K562 (cell line): ENCODE measurements around the gene ZNF665. TPM values are rescaled to one million over a fixed set of nuclear protein-coding genes. Genes with fewer than 3 reads are reported as not detected.
A peak's percentile ranks its signal among the peaks of the same experiment; 100 is the strongest.

Experiments used
- ATAC-seq: fragments of 200-7000 bp; cut with Tn5 transposase; 3 replicates; pipeline ENCODE4 v1.9.1; 2020; ENCODE audit warnings: moderate library complexity
- BruUV-seq: library from RNA; stranded (reverse); fragments of 400-500 nt; replicated peaks from 2 replicates; lab custom pipeline; 2021; lab: Mats Ljungman, UMichigan
- CTCF ChIA-PET: fragments of 300-600 bp; formaldehyde crosslinking; extraction: SDS; loops from one replicate; lab custom pipeline; 2021; ENCODE audit warnings: low intra/inter-chr PET ratio; lab: Yijun Ruan, JAX
- POLR2A ChIA-PET: fragments of 300-600, 350-650 bp; sonication (Branson Sonifier 250); formaldehyde crosslinking; extraction: SDS; loops from one replicate; lab custom pipeline; 2021; ENCODE audit warnings: antibody characterized with exemption, inconsistent platforms; lab: Yijun Ruan, JAX
- DNase-seq, 4 experiments: peaks; one replicate each; pipeline versions ENCODE4 v3.0.0 to v3.0.0-alpha.2; 2011 to 2018; ENCODE audit warnings: low spot score in 3 of 4, mixed read lengths in 3 of 4; ENCODE audit errors: extremely low read depth in 1 of 4
- FAIRE-seq: peaks from 2 replicates; lab custom pipeline; 2011; peaks lifted over from hg19 to GRCh38; lab: Jason Lieb, UNC
- H2AFZ ChIP-seq: 2 replicates; pipeline ENCODE4 v1.6.0; 2011; ENCODE audit warnings: low read depth, low read length, control low read depth, inconsistent platforms
- H3K27ac ChIP-seq: fragments of 200-600 bp; 3 replicates; pipeline ENCODE4 v1.8.0; 2011; ENCODE audit warnings: low read depth, mild to moderate bottlenecking, control low read depth, inconsistent platforms, low read length, moderate library complexity, mixed read lengths; ENCODE audit errors: extremely low read depth
- H3K27me3 ChIP-seq, 2 experiments: fragments of 300-600 bp in 1 of 2; 2 replicates in 1 of 2; 3 replicates in 1 of 2; pipeline versions ENCODE4 v1.6.0 to v1.8.0; 2011; ENCODE audit warnings: inconsistent platforms in 2 of 2, low read length in 2 of 2, mild to moderate bottlenecking in 1 of 2, mixed read lengths in 1 of 2, moderate library complexity in 1 of 2; ENCODE audit not compliant: control insufficient read depth in 2 of 2, insufficient read depth in 2 of 2
- H3K36me3 ChIP-seq: fragments of 300-600 bp; 3 replicates; pipeline ENCODE4 v1.8.0; 2011; ENCODE audit warnings: mild to moderate bottlenecking, low read length, inconsistent platforms; ENCODE audit not compliant: control insufficient read depth, insufficient read depth
- H3K4me1 ChIP-seq, 2 experiments: fragments of 200-600 bp in 1 of 2; replicated peaks in 1 of 2; 2 replicates in 1 of 2; 3 replicates in 1 of 2; pipeline versions ENCODE4 v1.5.1 to v1.8.0; 2011; ENCODE audit warnings: inconsistent platforms in 2 of 2, low read length in 2 of 2, mild to moderate bottlenecking in 1 of 2, mixed read lengths in 1 of 2, moderate library complexity in 1 of 2; ENCODE audit not compliant: control insufficient read depth in 2 of 2, insufficient read depth in 2 of 2
- H3K4me2 ChIP-seq: 2 replicates; pipeline ENCODE4 v1.6.1; 2011; ENCODE audit warnings: low read length, control low read depth, inconsistent platforms, mixed read lengths; ENCODE audit not compliant: insufficient read depth
- H3K4me3 ChIP-seq: fragments of 200-600 bp; sonication (generic), shearing (Covaris generic); 2 replicates; pipeline ENCODE4 v1.5.1; 2016; ENCODE audit warnings: control low read depth, inconsistent platforms
- H3K79me2 ChIP-seq: fragments of 200-600 bp; 3 replicates; pipeline ENCODE4 v1.8.0; 2011; ENCODE audit warnings: low read length, inconsistent platforms; ENCODE audit not compliant: control insufficient read depth, insufficient read depth
- H3K9ac ChIP-seq, 2 experiments: 2 replicates each; pipeline versions ENCODE4 v1.6.0 to v1.6.1; 2011; ENCODE audit warnings: low read depth in 2 of 2, low read length in 2 of 2, control low read depth in 1 of 2, inconsistent platforms in 1 of 2, mild to moderate bottlenecking in 1 of 2, mixed read lengths in 1 of 2; ENCODE audit not compliant: insufficient read depth in 1 of 2
- H3K9me1 ChIP-seq: one replicate; pipeline ENCODE4 v1.6.0; 2011; ENCODE audit warnings: inconsistent platforms, mild to moderate bottlenecking, low read length, moderate library complexity; ENCODE audit not compliant: control insufficient read depth, insufficient read depth
- H3K9me3 ChIP-seq: replicated peaks from 2 replicates; pipeline ENCODE4 v1.5.1; 2011; ENCODE audit warnings: low read depth, low read length, inconsistent platforms; ENCODE audit not compliant: control insufficient read depth, insufficient read depth
- H4K20me1 ChIP-seq: replicated peaks from 2 replicates; pipeline ENCODE4 v1.6.1; 2011; ENCODE audit warnings: low read length, inconsistent platforms, mixed read lengths; ENCODE audit not compliant: control insufficient read depth, insufficient read depth
- ATF3 ChIP-seq, 2 experiments: fragments of 450-650 bp in 1 of 2; sonication (generic) in 1 of 2; formaldehyde crosslinking in 1 of 2; IDR thresholded peaks in 1 of 2; conservative IDR thresholded peaks in 1 of 2; 2 replicates each; pipeline versions ENCODE4 v1.6.1 to v1.8.1; 2016 to 2023; ENCODE audit warnings: mild to moderate bottlenecking in 2 of 2, moderate library complexity in 2 of 2, inconsistent platforms in 1 of 2, missing genetic modification reagents in 1 of 2
- CBX8 ChIP-seq: fragments of 200-600 bp; sonication (generic); IDR thresholded peaks from 2 replicates; pipeline ENCODE4 v1.6.1; 2012; ENCODE audit warnings: borderline replicate concordance, mixed run types, low read depth, mild to moderate bottlenecking, moderate library complexity, mixed read lengths, low read length, control low read depth, inconsistent platforms; ENCODE audit not compliant: poor library complexity, severe bottlenecking; ENCODE audit errors: extremely low read depth
- CGGBP1 ChIP-seq: fragments of 250-450 bp; sonication (Bioruptor Pico); IDR thresholded peaks from 2 replicates; pipeline ENCODE4 v1.9.0; 2021; ENCODE audit warnings: mild to moderate bottlenecking
- E2F6 ChIP-seq, 2 experiments: IDR thresholded peaks; 2 replicates each; pipeline ENCODE4 v1.6.1; 2011; ENCODE audit warnings: borderline replicate concordance in 1 of 2, control low read depth in 1 of 2, low read depth in 1 of 2, low read length in 1 of 2, mild to moderate bottlenecking in 1 of 2, mixed read lengths in 1 of 2, moderate library complexity in 1 of 2; ENCODE audit not compliant: insufficient read depth in 1 of 2, insufficient read length in 1 of 2, poor library complexity in 1 of 2, severe bottlenecking in 1 of 2; ENCODE audit errors: extremely low read depth in 1 of 2
- ESRRA ChIP-seq: fragments of 450-650 bp; IDR thresholded peaks from 2 replicates; pipeline ENCODE4 v1.6.1; 2014; ENCODE audit warnings: low read depth, mild to moderate bottlenecking, moderate library complexity, borderline replicate concordance
- EZH2 ChIP-seq: IDR thresholded peaks from 2 replicates; pipeline ENCODE4 v1.6.1; 2012; ENCODE audit warnings: low read depth, mild to moderate bottlenecking, inconsistent platforms, low read length, borderline replicate concordance
- HDAC1 ChIP-seq, 2 experiments: fragments of 450-650 bp; IDR thresholded peaks; 2 replicates each; pipeline ENCODE4 v1.6.1; 2016 to 2017; ENCODE audit warnings: inconsistent platforms in 1 of 2, mild to moderate bottlenecking in 1 of 2, moderate library complexity in 1 of 2
- HDGF ChIP-seq: fragments of 450-650 bp; IDR thresholded peaks from 2 replicates; pipeline ENCODE4 v1.6.1; 2016
- MLLT1 ChIP-seq, 2 experiments: fragments of 450-650 bp; IDR thresholded peaks; 2 replicates each; pipeline ENCODE4 v1.6.1; 2016
- PKNOX1 ChIP-seq: fragments of 450-650 bp; IDR thresholded peaks from 2 replicates; pipeline ENCODE4 v1.6.1; 2016
- PRPF4 ChIP-seq: fragments of 200-400 bp; formaldehyde crosslinking; IDR thresholded peaks from one replicate; pipeline ENCODE4 v1.6.1; 2017; ENCODE audit warnings: low read length, low read depth, mild to moderate bottlenecking; ENCODE audit not compliant: insufficient read depth, poor library complexity, severe bottlenecking
- YBX1 ChIP-seq: fragments of 450-650 bp; IDR thresholded peaks from 2 replicates; pipeline ENCODE4 v1.7.1; 2016; ENCODE audit warnings: mild to moderate bottlenecking
- ZBTB8A ChIP-seq: fragments of 450-650 bp; IDR thresholded peaks from 2 replicates; pipeline ENCODE4 v1.6.1; 2018; ENCODE audit warnings: mild to moderate bottlenecking, moderate library complexity; ENCODE audit not compliant: partially characterized antibody
- ZNF785 ChIP-seq: fragments of 250-450 bp; sonication (Bioruptor Pico); IDR thresholded peaks from 2 replicates; pipeline ENCODE4 v1.4.0; 2020; ENCODE audit warnings: mild to moderate bottlenecking
- WGBS: fragments of 100-300 bp; shearing (Covaris generic); methylation state at CpG from one replicate; pipeline ENCODE4 v1.1.6; 2016; ENCODE audit warnings: low coverage, mixed read lengths; ENCODE audit not compliant: insufficient coverage; ENCODE audit errors: missing lambda C conversion rate; 5-methylcytosine and 5-hydroxymethylcytosine counted together
- in situ Hi-C: fragments of 300-500 bp; cut with MboI; formaldehyde crosslinking; loops from 4 replicates; pipeline ENCODE4 v1.15.0; 2018; ENCODE audit warnings: inconsistent platforms, mixed read lengths
- intact Hi-C: fragments of 100-400 bp; cut with micrococcal nuclease; formaldehyde crosslinking; loops from 2 replicates; pipeline ENCODE4 v1.14.2; 2022
- polyA plus RNA-seq, 8 experiments: library from polyadenylated mRNA; depleted of rRNA in 4 of 8; stranded (reverse) in 5 of 8; unstranded in 3 of 8; fragments of >200 nt; fragmentation: Nextera tagmentation in 2 of 8; fragmentation: Illumina TruSeq in 1 of 8; extraction: Ambion mirVana in 2 of 8; extraction: Trizol in 1 of 8; gene quantifications; 2 replicates each; pipeline versions ENCODE4 v1.2.1 to v1.2.3, GENCODE V29; 2011 to 2014; ENCODE audit warnings: inconsistent platforms in 1 of 8, missing spikeins in 1 of 8
- total RNA-seq, 7 experiments: library from RNA; depleted of rRNA in 6 of 7; stranded (reverse); fragments of >200 nt in 6 of 7; fragmentation: Illumina TruSeq in 2 of 7; extraction: Trizol in 2 of 7; gene quantifications; 2 replicates each; pipeline versions ENCODE4 v1.2.1 to v1.2.3, GENCODE V29; 2011 to 2021; ENCODE audit warnings: low replicate concordance in 1 of 7

Gene ZNF665
- total and polyA plus RNA-seq, 9 of the 15 experiments (the other 6 are each of a cell fraction or from before 2014, with no cell fraction given): 1.9 to 7.6 (median 2.8) TPM

- TF ChIP-seq ATF3 (IDR thresholded peaks at IDR 0.05): no peak
- TF ChIP-seq ATF3 (CRISPR knock-in tag; conservative IDR thresholded peaks at IDR 0.05): no peak
- no peak for TF ChIP-seq CGGBP1 (CRISPR knock-in tag)
- no peak for TF ChIP-seq ZBTB8A
- no peak for TF ChIP-seq PKNOX1
These were observed 35.0 kb downstream of the ZNF665 start (continued) for GRCh38 chr19:53158119-53158656.

GRCh38 chr19:53157626-53158025 lies 35.5 kb downstream of the ZNF665 start:
- peaks cover 7% of the 10 kb centered on the region for H3K9me3 ChIP-seq
- BruUV-seq: TSS peak; percentile 63
- CTCF ChIA-PET: interaction anchor here (0.6 kb wide), 1 partner anchor 243 kb away, joined by 5 read pairs; no protein-coding TSS in a partner anchor
- peak overlapping the region; percentile 79 for H3K4me2 ChIP-seq
- H3K4me3 ChIP-seq: peak overlapping the region; percentile 66
- DNase-seq (peak in 1 of 4 experiments; percentile 45), ATAC-seq (peak; percentile 50), FAIRE-seq (no peak)
- H3K27me3 ChIP-seq: no peaks in the 10 kb centered on the region
- H3K79me2 ChIP-seq: peaks cover 29% of the 10 kb centered on the region
- in situ Hi-C loops (no loop called here), intact Hi-C loops (no loop called here)
- peak overlapping the region; percentile 30; the same call in 1 of the 2 replicates for H2AFZ ChIP-seq
- H3K4me1 ChIP-seq: peaks cover 13 to 14% of the 10 kb centered on the region in 2 experiments; a peak in 3 of 5 replicates
- H3K9me1 ChIP-seq: no peaks in the 10 kb centered on the region
- peak overlapping the region; percentile 68 for H3K27ac ChIP-seq
- POLR2A ChIA-PET: interaction anchor here (0.6 to 1.0 kb wide), 2 partner anchors 10 to 79 kb away, joined by 3 read pairs; no protein-coding TSS in a partner anchor
- peak overlapping the region; percentile 78 to 93 for H3K9ac ChIP-seq
- H3K36me3 ChIP-seq: peaks cover 31% of the 10 kb centered on the region; the same call in 2 of the 3 replicates
- 10% methylated on average over 5 of the region's 7 CpGs for WGBS
- no peaks in the 10 kb centered on the region for H4K20me1 ChIP-seq
- TF ChIP-seq ESRRA (no peak), HDAC1 (IDR thresholded peaks at IDR 0.05) (0 out of 4 replicates have a peak, but pooled peaks of 1 of the 2 experiments have one; percentile 22), CBX8 (no peak), ZNF785 (CRISPR knock-in tag) (no peak), PRPF4 (no peak), E2F6 (IDR thresholded peaks at IDR 0.05; ENCODE audit: borderline replicate concordance in 1 of 2, extremely low read depth in 1 of 2, insufficient read depth in 1 of 2, insufficient read length in 1 of 2, low read depth in 1 of 2, low read length in 1 of 2, poor library complexity in 1 of 2, severe bottlenecking in 1 of 2) (peak in 1 of 2 experiments; percentile 27), MLLT1 (IDR thresholded peaks at IDR 0.05) (0 out of 4 replicates have a peak, but pooled peaks of 1 of the 2 experiments have one; percentile 33), EZH2 (no peak), YBX1 (no peak), HDGF (peak; percentile 38; the same call in 1 of the 2 replicates)
